ENCODE data around the gene KLHL34.

DNA sequence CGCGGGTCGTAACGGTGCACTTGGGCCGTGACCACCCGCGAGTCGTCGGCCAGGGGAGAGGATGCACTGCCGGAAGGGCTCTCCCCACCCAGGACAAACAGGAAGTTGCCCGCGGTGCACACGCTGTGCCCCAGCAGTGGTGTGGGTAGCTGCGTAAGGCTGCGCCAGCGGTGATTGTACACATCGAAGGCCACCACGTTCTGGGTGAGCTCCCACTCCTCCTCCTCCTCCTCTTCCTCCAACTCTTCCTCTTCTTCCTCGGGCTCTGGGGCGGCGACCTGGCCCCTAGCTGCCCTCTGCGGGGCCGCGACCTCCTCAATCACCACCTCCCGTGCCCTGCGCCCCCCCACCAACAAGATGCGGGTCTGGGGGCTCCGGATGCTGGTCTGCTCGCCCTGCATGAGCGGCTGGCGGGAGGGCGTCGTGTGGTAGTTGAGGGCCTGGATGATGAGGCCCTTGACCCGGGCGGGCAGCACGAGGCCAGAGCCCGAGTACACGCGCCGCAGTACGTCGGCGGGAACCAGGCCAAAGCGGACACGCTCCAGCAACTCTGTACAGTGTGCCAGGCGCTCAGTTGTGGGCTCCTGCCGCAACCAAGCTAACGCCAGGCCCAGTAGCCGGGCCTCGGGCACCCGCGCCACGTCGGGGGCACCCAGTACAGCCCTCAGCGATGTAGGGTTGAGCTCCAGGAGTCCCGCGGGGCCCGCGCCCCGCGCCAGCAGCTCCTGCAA lies 1.4 kb downstream of the KLHL34 start:
- TF ChIP-seq, protein P1, sequence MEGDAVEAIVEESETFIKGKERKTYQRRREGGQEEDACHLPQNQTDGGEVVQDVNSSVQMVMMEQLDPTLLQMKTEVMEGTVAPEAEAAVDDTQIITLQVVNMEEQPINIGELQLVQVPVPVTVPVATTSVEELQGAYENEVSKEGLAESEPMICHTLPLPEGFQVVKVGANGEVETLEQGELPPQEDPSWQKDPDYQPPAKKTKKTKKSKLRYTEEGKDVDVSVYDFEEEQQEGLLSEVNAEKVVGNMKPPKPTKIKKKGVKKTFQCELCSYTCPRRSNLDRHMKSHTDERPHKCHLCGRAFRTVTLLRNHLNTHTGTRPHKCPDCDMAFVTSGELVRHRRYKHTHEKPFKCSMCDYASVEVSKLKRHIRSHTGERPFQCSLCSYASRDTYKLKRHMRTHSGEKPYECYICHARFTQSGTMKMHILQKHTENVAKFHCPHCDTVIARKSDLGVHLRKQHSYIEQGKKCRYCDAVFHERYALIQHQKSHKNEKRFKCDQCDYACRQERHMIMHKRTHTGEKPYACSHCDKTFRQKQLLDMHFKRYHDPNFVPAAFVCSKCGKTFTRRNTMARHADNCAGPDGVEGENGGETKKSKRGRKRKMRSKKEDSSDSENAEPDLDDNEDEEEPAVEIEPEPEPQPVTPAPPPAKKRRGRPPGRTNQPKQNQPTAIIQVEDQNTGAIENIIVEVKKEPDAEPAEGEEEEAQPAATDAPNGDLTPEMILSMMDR (conservative IDR thresholded peaks at IDR 0.05 in 1 of 2, IDR thresholded peaks at IDR 0.05 in 1 of 2; ENCODE audit: extremely low read depth in 1 of 2, insufficient read depth in 1 of 2, low read depth in 1 of 2, low read length in 2 of 2) = no peak
- no peak for TF ChIP-seq EZH2 (IDR thresholded peaks at IDR 0.05; ENCODE audit: borderline replicate concordance, low read length)
